AG09319 (cell line): ENCODE results near the gene MPHOSPH9.

Source experiments
- DNase-seq: peaks from one replicate; pipeline ENCODE4 v3.0.0-alpha.2; 2010; ENCODE audit warnings: low read depth; ENCODE audit errors: extremely low read depth
- CTCF ChIP-seq: IDR thresholded peaks from 2 replicates; pipeline ENCODE4 v1.5.1; 2011; ENCODE audit warnings: low read depth, mild to moderate bottlenecking, inconsistent platforms, low read length, moderate library complexity

The MPHOSPH9 gene

GRCh38 chr12:123121670-123122069 is 111.3 kb downstream of the MPHOSPH9 start:
- no peak for TF ChIP-seq CTCF
- DNase-seq = no peak

GRCh38 chr12:123120452-123121166 is 112.3 kb downstream of the MPHOSPH9 start:
- no peak for TF ChIP-seq CTCF

GRCh38 chr12:123119808-123120207 is 113.1 kb downstream of the MPHOSPH9 start:
- DNase-seq = no peak

More at GRCh38 chr12:123120452-123121166, 112.3 kb downstream of the MPHOSPH9 start:
- DNase-seq = no peak

GRCh38 chr12:123118497-123118896 is 114.4 kb downstream of the MPHOSPH9 start:
- DNase-seq = no peak
- TF ChIP-seq CTCF = no peak

More at GRCh38 chr12:123119808-123120207, 113.1 kb downstream of the MPHOSPH9 start:
- TF ChIP-seq CTCF = no peak

GRCh38 chr12:123115409-123116121 is 117.4 kb downstream of the MPHOSPH9 start:
- TF ChIP-seq CTCF = no peak
- peak; percentile 84 for DNase-seq

- no peak for DNase-seq
- TF ChIP-seq CTCF = no peak
Observed at GRCh38 chr12:123114304-123115083, 118.4 kb downstream of the MPHOSPH9 start.
